GM19099 (cell line): ENCODE data around the gene MACIR.

Experiments
- POLR2A ChIP-seq: IDR thresholded peaks from 3 replicates; pipeline ENCODE4 v1.6.1; 2011; ENCODE audit warnings: low read depth; ENCODE audit not compliant: insufficient read length; ENCODE audit errors: extremely low read depth

Gene MACIR

GRCh38 chr5:103234239-103234975 lies 24.2 kb upstream of the MACIR start:
- TF ChIP-seq POLR2A: no peak

- TF ChIP-seq POLR2A: no peak
These were observed 22.7 kb upstream of the MACIR start for GRCh38 chr5:103235891-103236290.

- TF ChIP-seq POLR2A: no peak
These were observed 20.8 kb upstream of the MACIR start for GRCh38 chr5:103237778-103238177.

GRCh38 chr5:103243665-103244064 lies 14.9 kb upstream of the MACIR start:
- no peak for TF ChIP-seq POLR2A

GRCh38 chr5:103244398-103244797 lies 14.2 kb upstream of the MACIR start:
- no peak for TF ChIP-seq POLR2A

GRCh38 chr5:103245761-103246160 lies 12.8 kb upstream of the MACIR start:
- no peak for TF ChIP-seq POLR2A

- no peak for TF ChIP-seq POLR2A
These were observed 11.4 kb upstream of the MACIR start for GRCh38 chr5:103247118-103247517.

GRCh38 chr5:103249068-103249467 lies 9.5 kb upstream of the MACIR start:
- no peak for TF ChIP-seq POLR2A

- TF ChIP-seq POLR2A: no peak
These were observed 3.6 kb upstream of the MACIR start for GRCh38 chr5:103254921-103255320.

- no peak for TF ChIP-seq POLR2A
These were observed 2.9 kb upstream of the MACIR start for GRCh38 chr5:103255691-103256090.

- no peak for TF ChIP-seq POLR2A
These were observed 2.4 kb upstream of the MACIR start for GRCh38 chr5:103256178-103256577.

GRCh38 chr5:103258957-103259704 lies 568 bp downstream of the MACIR start:
- no peak for TF ChIP-seq POLR2A

- TF ChIP-seq POLR2A: no peak
These were observed 1.3 kb downstream of the MACIR start for GRCh38 chr5:103259705-103260355.

- TF ChIP-seq POLR2A: no peak
These were observed 2.4 kb downstream of the MACIR start for GRCh38 chr5:103260951-103261350.

GRCh38 chr5:103262422-103262871 lies 3.9 kb downstream of the MACIR start:
- TF ChIP-seq POLR2A: no peak

- no peak for TF ChIP-seq POLR2A
These were observed 4.5 kb downstream of the MACIR start for GRCh38 chr5:103263054-103263453.

GRCh38 chr5:103264508-103264907 lies 5.9 kb downstream of the MACIR start:
- TF ChIP-seq POLR2A: no peak

- TF ChIP-seq POLR2A: no peak
These were observed 12.0 kb downstream of the MACIR start for GRCh38 chr5:103270581-103270980.
